ENCODE data around the gene FAM53A.
"Not testable (repeated sequence)": the region's sequence is repeated elsewhere in the genome, so short reads cannot be mapped to it uniquely, and the experiment has no call there.

Gene FAM53A

DNA sequence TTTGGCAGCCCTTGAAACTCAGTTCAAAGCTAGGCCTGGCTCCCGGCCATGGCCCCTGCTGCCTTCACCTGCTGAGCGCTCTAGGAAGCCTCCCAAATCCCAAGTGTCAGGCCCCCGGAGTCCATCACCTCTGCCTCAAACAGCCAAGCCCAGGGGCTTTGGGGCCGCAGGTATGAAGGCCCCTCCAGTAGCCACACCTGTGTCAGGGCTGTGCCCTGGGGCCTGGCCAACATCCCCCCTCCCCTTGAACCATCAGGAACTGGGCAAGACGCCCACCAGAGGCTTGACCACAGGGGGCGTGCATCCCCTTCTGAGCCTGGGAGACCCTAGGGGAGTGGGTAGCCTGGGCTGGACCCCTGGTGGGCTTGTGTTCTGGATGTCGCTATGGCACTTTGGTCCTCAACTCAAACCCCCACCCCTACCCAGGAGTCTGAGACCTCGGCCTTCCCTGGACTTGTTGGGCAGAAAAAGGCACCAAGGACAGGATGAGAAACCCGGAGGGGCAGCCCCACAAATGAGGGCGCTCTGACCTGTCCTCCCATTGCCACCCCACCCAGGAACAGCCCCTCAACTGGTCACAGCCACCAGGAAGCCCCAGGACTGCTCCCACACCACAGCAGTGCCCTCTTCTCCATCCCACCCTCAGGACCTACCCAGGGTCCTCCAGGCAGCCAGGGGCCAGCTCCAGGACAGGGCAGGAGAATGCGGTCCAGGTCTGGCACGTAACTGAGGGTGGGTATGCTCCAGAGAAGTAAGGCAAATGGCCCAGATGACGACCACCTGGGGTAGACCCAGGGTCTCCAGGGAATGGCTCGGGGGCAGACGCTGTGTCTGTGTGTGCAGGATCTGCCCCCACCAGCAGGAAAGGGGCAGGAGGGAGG is 32.2 kb upstream of the FAM53A start:
- FAIRE-seq: no peak

DNA sequence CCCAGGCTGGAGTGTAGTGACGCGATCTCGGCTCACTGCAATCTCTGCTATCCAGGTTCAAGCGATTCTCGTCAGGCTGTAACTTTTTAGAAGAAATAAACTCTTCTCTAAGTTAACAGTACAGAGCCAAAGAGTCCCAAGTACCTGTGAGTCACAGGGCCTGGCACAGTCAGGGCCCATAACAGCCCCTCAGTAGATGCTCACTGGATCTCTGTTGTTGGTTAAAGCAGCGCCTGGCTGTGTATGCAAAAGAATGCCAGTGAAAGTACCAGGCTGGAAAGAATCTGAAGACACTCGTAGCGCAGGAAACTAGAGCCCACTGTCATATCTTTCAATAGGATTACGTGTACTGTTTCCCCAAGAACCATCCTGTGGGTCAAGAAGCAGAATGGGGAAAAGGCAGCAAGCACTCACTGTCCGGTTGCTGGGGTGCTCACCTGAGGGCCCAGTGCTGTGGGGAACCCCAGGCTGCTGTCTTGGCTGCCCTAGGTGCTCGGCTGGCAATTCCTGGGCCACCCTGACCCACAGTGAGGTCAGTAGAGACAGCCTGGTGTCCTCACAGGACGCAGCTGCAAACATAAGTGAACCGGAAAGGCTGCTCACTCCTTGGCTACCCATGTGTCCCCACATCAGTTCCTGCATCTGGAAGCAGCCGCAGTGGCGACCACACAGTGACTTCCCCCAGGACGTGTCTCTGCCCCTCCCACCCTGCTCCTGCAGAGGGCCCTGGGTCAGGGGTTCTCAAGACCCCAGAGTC is 31.1 kb upstream of the FAM53A start:
- FAIRE-seq: no peak

DNA sequence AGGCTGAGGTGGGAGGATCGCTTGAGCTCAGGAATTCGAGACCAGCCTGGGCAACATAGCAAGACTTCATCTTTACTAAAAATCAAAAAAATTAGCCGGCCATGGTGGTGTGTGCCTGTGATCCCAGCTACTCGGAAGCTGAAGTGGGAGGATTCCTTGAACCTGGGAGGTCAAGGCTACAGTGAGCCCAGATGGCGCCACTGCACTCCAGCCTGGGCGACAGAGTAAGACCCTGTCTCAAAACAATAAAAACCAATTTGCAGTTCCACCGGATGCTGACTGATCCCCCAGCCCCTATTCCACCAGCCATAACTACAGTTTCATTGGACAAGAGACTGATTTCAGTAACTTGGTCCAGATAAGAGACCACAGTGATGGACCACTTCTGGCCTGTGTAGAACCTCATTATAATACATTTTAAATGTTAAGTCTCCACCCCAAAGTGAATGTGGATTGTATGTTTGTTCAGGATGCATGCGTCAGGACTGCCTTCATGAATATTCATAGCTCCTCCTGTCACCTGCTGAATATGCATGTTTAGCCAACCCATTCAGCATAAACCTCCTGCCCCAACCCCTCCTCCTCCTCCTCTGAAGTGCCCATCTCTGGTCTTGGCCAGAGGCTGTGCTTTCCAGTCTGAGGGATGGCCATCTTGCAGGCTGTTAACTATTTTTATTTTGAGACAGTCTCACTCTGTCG is 30.3 kb upstream of the FAM53A start:
- FAIRE-seq: no peak

DNA sequence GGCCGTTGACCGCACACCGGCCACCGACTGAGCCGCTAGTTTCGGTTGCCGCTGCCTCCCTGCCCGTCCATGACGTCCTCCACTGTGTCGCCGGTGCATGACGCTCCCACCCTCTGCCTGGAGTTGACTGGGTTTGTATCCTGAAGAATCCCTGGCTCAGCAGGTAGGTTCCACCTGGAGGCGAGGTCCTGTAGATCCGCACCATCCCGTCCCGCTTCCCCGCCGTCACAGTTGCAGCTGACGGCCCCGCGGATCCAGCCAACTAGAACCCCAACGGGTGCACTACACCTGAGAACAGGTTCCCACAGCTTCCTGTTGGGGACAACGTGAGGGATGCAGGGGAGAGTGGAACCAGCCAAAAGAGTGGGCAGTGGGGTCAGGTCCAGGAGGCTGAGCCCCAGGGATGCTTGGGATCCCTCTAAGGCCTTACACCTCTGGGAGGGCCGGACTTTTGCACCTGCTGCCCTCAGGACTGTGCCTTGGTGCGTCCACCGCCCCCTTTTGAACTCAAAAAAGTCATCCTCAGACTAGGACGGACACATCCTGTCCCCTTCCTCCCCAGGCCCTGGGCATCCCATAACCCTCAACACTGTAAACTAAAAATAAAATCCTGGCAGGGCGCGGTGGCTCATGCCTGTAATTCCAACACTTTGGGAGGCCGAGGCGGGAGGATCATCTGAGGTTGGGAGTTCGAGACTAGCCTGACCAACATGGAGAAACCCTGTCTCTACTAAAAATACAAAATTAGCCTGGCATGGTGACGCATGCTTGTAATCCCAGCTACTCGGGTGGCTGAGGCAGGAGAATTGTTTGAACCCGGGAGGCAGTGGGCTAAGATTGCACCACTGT is 29.1 kb upstream of the FAM53A start:
- no peak for FAIRE-seq

DNA sequence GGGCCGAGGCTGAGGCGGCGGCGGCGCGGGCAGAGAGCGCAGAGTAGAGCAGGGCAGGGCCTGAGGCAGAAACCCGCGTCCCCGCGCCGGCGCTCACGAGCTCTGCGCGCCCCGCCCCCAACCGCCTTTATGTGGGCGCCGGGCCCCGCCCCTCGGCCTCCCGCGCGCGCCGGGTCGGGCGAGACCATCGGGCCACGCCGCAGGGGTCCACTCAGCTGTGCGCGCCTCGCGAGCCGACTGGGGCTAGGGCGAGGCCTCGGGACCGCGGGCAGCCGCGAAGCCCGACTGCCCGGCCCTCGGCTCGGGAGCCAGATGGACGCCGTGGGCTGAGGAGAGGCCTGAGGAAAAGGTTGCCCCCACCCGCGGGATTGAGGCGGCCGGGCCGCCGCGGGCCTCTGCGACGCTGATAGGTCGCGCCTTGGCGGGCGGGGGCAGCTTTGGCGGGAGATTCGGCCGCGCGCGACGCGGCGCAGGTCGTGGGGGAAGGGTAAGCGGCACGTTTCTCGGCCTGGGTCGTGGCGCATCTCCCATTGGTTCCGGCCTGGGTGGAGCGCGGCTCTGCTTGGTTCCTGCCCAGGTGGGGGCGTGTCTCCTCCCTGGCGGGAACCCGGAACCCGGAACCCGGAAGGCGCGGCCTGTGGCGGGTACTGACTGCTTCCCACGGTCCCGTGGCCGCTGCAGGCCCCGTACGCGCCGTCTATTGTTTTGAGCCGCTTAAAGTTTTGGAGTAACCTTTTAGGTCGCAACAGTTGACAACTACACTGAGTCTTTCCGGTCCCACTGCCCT is 28.3 kb upstream of the FAM53A start, which contains the start of gene SLBP:
SLBP (minus strand) TSS at position 104 of the 787 bp plus-strand sequence. CDS start 131 bp downstream, outside the sequence.
- FAIRE-seq: no peak

DNA sequence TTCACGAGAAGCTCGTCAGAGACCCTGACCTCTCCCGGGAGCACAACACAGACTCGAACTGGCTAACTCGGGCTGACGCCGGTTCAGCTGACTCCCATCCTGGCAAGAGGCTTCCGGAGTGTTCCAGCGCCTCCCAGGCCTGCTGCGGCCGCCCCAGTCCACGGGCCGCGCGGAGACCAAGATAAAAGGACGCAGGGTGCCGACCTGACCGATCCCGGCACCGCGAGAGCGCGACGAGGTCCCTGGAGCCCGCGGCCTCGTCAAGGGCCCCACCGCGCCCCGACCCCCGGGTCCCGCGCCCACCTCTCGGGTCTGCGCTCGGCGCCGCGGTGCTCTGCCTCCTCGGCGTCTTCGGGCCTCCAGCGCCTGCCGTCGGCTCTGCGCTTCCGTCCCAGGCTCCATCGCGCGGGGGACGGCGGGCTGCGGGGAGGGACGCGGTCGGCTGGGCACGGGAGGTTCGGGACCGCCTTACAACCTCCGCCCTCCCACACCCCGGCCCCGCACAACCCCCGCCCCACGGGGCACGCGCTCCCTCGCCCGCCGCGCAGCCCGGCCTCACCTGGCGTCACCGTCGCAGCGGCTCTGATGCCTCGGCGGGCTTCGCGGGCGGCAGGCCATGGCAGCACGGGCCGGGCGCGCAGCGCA is 27.6 kb upstream of the FAM53A start:
- FAIRE-seq: no peak

DNA sequence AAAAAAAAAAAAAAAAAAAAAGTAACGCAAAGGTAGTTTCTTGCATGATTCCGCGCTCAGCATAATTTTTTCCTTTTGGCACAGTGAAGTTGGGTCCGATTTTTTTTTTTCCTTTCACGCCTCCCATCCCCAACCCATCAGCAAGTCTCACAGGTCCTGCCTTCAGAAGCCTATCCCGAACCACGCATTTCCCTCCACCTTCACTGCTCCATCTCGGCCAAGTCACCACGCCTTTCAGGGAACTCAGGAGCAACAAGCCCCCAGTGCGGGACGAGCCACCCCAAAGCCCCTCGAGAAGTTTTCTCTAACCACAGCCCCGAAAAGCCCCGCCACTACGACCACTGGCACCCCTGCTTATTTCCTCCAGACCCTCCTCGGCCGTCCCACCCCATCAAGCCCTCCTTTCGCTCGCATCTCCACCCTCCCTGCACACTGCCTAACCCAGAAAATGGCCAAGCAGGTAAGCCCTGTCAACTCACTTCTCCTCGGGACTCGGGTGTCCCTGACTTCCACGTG is 27.0 kb upstream of the FAM53A start:
- no peak for FAIRE-seq

DNA sequence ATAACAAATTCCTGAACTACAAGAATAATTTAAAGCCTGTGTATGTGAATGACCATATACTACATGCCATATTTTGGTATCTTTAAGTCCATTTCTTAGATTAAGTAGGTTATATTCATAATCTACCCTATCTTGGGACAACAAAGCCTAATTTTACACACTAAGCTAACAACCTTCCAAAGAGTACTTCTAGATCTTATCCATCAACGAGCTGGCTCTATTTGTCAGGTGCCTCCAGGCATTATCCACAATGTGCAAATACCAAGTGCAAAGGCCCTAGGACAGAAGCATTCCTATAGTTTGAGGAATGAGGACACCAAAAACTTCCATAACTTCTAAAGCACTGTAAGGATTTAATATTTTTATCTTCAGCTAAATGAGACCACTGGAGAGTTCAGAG is 24.5 kb upstream of the FAM53A start:
- no peak for FAIRE-seq

DNA sequence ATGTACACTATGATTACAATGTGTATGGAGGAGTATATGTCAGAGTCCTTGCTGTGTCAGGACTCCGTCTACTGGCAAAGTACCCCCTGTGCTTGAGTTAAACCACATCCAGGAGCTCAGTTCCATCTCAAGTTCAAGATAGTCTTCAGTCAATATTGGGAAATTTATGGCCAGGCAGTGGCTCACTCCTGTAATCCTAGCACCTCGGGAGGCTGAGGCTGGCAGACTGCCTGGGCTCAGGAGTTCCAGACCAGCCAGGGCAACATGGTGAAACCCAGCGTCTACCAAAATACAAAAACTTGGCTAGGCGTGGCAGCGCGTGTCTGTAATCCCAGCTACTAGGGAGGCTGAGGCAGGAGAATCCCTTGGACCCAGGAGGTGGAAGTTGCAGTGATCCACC is 22.2 kb upstream of the FAM53A start:
- no peak for FAIRE-seq

DNA sequence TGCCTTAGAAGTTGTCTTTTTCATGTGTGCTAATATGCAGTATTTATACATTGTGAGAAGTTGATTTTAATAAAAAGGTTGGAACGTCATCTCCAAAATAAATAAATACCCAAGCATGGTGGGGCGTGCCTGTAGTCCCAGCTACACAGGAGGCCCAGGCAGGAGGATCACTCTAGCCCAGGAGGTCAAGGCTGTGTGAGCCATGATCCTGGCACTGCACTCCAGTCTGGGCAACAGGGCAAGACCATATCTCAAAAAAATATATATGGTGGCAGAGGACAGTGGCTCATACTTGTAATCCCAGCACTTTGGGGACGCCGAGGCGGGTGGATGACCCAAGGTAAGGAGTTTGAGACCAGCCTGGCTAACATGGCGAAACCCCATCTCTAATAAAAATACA is 21.6 kb upstream of the FAM53A start:
- FAIRE-seq: no peak

DNA sequence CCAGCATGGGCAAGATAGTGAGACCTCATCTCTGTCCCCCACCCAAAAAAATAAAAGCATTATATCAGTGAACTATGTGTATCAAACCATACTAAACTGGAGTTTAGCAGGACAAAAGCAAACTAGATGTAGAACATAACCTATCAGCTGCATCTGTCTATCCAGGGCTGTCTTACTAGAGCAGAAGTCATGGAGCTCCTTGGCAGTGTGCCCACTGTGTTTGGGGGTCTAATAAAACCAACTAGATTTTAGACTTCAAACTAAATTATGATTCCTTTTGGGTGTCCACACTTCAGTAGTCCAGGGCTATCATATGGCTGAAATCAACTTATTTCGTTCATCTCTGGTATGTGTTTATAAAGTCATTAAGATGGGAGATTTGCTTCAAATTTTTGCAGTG is 19.8 kb upstream of the FAM53A start:
- FAIRE-seq: no peak

DNA sequence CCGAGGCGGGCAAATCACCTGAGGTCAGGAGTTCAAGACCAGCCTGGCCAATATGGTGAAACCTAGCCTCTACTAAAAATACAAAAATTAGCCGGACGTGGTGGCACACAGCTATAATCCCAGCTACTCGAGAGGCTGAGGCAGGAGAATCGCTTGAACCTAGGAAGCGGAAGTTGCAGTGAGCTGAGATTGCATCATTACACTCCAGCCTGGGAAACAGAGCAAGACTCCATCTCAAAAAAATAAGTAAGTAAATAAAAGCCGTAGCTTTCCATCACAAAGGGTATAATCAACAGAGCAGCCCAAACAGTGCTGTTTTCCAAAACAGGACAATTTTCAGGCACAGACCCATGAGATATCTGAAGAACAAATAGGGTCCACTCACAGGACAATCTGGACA is 17.6 kb upstream of the FAM53A start:
- FAIRE-seq: not testable (repeated sequence)

DNA sequence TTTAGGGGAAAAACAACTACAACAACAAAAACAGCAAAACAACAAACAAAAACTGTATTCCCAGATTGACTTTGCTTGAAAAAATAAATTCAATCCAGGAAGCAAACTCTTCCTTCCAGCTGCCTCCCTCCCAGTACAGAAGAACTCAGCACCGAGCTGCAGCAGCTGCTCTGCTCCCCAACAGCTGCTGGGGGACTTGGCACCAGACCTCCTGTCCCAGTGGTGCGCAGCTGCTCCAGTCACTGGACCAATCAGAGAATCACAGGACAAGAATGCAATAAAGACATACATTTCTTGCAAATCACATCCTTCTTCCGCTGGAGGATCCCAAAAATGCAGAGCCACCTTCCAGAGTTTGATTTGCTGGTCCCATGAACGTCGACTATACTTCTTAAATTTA is 11.8 kb upstream of the FAM53A start:
- no peak for FAIRE-seq

DNA sequence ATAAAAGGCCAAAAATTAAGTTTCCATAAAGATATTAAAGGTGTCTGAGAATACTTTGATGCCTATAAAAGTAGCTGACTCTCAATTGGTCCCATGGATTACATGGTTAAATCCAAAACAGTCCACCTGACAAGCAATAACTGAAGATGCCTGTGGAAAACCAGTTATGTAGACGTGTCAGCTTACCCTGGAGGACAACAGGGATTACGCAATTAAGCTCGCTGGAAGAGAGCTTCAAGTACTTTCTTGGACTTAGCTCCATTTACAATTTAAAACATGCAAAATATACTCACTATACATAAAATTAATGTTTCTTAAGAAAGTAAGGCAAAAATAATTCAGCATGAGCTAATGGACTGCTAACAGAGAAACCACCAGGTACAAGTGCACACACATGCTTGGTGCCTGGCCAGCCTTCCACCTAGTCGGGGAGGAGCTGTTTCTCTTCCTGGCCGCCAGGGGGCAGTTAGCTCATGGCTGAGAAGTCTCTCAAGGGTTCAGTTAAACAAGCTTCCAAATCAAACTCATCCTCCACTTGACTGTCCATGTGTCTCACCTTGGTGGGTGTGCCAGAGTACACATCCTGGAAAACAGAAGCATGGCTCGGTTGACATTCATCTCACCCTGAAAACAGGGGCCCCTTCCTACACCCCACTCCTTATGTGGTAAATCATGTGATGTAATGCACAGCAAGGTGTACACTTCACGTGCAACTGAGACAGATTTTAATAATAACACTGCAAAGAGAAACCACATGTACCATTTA is 9.2 kb upstream of the FAM53A start:
- FAIRE-seq: no peak

DNA sequence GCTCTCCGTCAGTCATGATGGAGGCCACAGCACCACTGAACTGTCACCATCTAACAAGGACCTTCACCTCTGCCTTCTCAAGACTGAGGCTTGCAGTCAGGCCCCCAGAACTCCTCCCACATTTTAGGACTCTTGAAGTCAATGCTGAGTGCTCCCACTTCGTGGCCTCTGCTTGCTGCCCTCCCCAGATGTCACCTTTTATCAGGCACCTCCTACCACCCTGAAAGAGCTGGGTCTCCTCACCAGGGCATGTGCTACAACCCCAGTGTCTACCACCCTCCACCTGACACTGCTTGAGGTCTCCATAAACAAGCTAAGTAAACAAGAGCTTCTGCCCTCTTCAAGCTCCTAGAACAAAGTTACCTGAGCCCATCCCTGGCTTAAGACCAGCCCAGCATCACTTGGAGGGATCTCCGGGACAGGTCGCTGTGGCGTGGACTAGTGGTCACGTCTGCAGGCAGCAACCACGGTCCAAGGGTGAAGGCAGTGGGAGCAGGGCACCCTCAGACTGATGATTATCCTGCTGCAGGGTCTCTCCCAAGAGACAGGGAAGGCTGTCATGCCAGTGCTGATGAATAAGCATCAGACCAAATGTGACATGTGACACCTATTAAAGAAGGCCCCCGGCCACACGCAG is 7.7 kb upstream of the FAM53A start:
- no peak for FAIRE-seq

DNA sequence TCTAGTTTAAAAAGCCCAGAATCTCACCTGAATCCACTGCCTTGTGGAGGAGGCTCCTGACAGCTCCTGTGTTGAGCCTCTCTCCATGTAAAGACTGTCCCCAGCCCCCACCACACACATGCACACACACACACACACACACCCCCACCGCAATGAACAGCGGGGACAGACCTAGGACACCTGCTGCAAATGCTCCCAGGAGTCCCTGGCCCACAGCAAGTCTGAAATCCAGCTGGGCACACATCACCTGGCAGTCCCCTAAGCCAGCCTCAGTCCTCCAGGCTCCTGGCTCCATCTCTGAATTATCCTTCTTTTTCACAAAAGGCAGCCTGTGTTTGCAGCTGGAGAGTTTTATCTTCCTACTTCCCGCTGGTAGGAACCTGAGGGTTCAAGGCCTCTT is 6.6 kb upstream of the FAM53A start:
- no peak for FAIRE-seq

DNA sequence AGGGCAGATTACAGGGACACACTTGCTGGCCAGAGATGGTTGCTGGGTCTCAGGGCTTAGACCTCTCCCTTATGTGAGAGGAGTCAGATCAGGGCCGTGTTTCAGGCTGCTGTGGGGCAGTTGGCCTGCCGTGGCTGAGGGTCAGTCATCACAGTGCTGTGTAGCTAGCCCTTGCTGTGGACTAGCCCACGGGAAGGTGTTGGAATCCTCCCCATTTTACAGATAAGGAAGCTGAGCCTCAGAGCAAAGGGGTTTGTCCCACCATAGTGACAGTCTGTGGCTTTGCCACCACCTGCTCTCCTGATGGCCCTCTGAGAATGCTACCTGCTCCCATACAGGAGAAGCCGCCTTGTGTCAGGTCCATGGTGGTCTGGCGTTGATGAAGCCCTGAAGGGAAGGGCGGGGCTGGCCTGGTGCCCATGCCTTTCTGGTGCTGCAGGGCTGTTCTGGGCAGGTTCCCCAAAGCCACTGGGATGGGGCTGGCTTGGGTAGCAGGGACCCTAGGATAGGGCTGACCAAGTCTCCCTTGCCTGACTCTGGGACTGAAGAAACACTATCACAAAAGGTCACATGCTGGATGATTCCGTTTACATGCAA is 2.4 kb upstream of the FAM53A start:
- no peak for FAIRE-seq

DNA sequence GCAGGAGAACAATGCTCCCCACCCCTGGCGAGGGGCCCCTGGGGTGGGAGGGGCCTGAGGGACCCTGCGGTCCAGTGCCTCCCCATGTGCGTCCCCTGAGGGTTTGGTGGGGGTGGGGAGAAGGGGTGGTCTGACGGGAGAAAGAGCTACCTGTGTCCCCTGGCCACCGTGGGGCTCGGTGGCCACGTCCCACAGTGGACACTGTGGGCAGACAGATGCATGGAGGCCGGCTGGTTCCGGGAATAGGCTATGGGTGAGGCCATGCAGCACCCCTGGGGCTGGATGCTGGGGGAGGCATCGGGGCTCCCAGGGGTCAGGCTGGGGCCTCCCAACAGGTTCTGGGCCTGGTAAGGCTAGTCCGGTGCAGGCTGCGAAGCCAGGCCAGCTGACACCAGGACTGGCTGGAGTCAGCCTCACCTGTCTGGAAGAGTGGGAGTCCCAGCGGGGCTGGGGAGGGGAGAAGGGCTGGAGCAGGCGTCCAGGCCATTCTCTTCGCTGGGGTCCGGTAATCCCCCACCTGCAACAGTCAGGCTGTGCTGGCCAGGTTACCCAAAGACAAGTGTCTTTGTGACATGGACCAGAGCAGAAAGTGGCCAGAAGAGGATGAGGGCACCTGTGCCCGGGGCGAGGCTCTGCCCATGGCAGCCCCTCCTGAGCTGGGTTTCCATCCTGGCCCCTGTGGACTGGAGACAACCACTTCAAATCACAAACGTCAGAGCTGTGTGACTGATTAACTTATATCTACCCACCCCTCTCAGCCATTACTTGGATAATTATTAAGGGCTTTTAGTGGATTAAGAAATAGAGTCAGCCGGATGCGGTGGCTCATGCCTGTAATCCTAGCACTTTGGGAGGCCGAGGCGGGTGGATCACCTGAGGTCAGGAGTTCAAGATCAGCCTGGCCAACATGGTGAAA is 1.4 kb upstream of the FAM53A start:
- FAIRE-seq: no peak

Data from A204.1 (cell line).